Activated naive CD4-positive, alpha-beta T cell treated with anti-CD3 and anti-CD28 coated beads, Interleukin-2, amount 50 U/mL, for 24 hours (primary cell): ENCODE measurements around the gene GLIS2.

Experiments used
- H3K27ac Mint-ChIP-seq: one replicate; pipeline ENCODE4 v1.8.0; 2021; ENCODE audit warnings: mild to moderate bottlenecking, mixed read lengths
- H3K27me3 Mint-ChIP-seq: one replicate; pipeline ENCODE4 v1.8.0; 2021; ENCODE audit warnings: mixed read lengths
- H3K36me3 Mint-ChIP-seq: one replicate; pipeline ENCODE4 v1.8.0; 2021; ENCODE audit warnings: mixed read lengths
- H3K4me1 Mint-ChIP-seq: one replicate; pipeline ENCODE4 v1.8.0; 2021; ENCODE audit warnings: mixed read lengths
- H3K4me3 Mint-ChIP-seq: one replicate; pipeline ENCODE4 v1.8.0; 2021; ENCODE audit warnings: mild to moderate bottlenecking, mixed read lengths
- H3K9me3 Mint-ChIP-seq: one replicate; pipeline ENCODE4 v1.8.0; 2021; ENCODE audit warnings: mixed read lengths

The GLIS2 gene

GRCh38 chr16:4361944-4362311 is 46.1 kb downstream of the GLIS2 start:
- Mint-ChIP-seq H3K36me3 (peaks cover 2% of the 10 kb centered on the region), H3K27me3 (no peaks in the 10 kb centered on the region)

GRCh38 chr16:4362476-4363135 is 46.7 kb downstream of the GLIS2 start:
- Mint-ChIP-seq H3K36me3 (peaks cover 2% of the 10 kb centered on the region), H3K27me3 (no peaks in the 10 kb centered on the region), H3K9me3 (no peaks in the 10 kb centered on the region), H3K4me3 (no peak overlapping the region), H3K27ac (peak overlapping the region; percentile 65), H3K4me1 (no peaks in the 10 kb centered on the region)

More at GRCh38 chr16:4361944-4362311, 46.1 kb downstream of the GLIS2 start:
- no peak overlapping the region for H3K27ac Mint-ChIP-seq
- H3K9me3 Mint-ChIP-seq, result no peaks in the 10 kb centered on the region
- no peak overlapping the region for H3K4me3 Mint-ChIP-seq
- H3K4me1 Mint-ChIP-seq, result no peaks in the 10 kb centered on the region

- Mint-ChIP-seq H3K36me3 (no peaks in the 10 kb centered on the region), H3K9me3 (no peaks in the 10 kb centered on the region), H3K27me3 (no peaks in the 10 kb centered on the region), H3K27ac (no peak overlapping the region), H3K4me1 (no peaks in the 10 kb centered on the region), H3K4me3 (no peak overlapping the region)
Observed at GRCh38 chr16:4364196-4365013, 48.5 kb downstream of the GLIS2 start.

GRCh38 chr16:4365014-4365406 is 49.1 kb downstream of the GLIS2 start:
- Mint-ChIP-seq H3K4me1 (no peaks in the 10 kb centered on the region), H3K4me3 (no peak overlapping the region), H3K36me3 (no peaks in the 10 kb centered on the region), H3K27ac (no peak overlapping the region), H3K9me3 (no peaks in the 10 kb centered on the region), H3K27me3 (no peaks in the 10 kb centered on the region)

- H3K9me3 Mint-ChIP-seq, result no peaks in the 10 kb centered on the region
- no peaks in the 10 kb centered on the region for H3K36me3 Mint-ChIP-seq
Observed at GRCh38 chr16:4365615-4366014, 49.7 kb downstream of the GLIS2 start.

GRCh38 chr16:4366016-4366415 is 50.1 kb downstream of the GLIS2 start:
- Mint-ChIP-seq H3K27ac (no peak overlapping the region), H3K4me3 (no peak overlapping the region), H3K36me3 (no peaks in the 10 kb centered on the region), H3K9me3 (no peaks in the 10 kb centered on the region), H3K27me3 (no peaks in the 10 kb centered on the region), H3K4me1 (no peaks in the 10 kb centered on the region)

More at GRCh38 chr16:4365615-4366014, 49.7 kb downstream of the GLIS2 start:
- Mint-ChIP-seq H3K4me3 (no peak overlapping the region), H3K27me3 (no peaks in the 10 kb centered on the region), H3K4me1 (no peaks in the 10 kb centered on the region), H3K27ac (peak overlapping the region; percentile 41)

GRCh38 chr16:4367393-4367856 is 51.6 kb downstream of the GLIS2 start:
- H3K36me3 Mint-ChIP-seq, result no peaks in the 10 kb centered on the region
- no peak overlapping the region for H3K4me3 Mint-ChIP-seq
- H3K27ac Mint-ChIP-seq, result no peak overlapping the region
- no peaks in the 10 kb centered on the region for H3K9me3 Mint-ChIP-seq
- no peaks in the 10 kb centered on the region for H3K4me1 Mint-ChIP-seq
- H3K27me3 Mint-ChIP-seq, result no peaks in the 10 kb centered on the region

- H3K36me3 Mint-ChIP-seq, result no peaks in the 10 kb centered on the region
- no peaks in the 10 kb centered on the region for H3K27me3 Mint-ChIP-seq
- H3K4me1 Mint-ChIP-seq, result peaks cover 5% of the 10 kb centered on the region
- no peaks in the 10 kb centered on the region for H3K9me3 Mint-ChIP-seq
- H3K4me3 Mint-ChIP-seq, result no peak overlapping the region
- H3K27ac Mint-ChIP-seq, result no peak overlapping the region
Observed at GRCh38 chr16:4369007-4369733, 53.3 kb downstream of the GLIS2 start.

GRCh38 chr16:4370151-4370550 is 54.3 kb downstream of the GLIS2 start:
- Mint-ChIP-seq H3K27me3 (no peaks in the 10 kb centered on the region), H3K27ac (no peak overlapping the region), H3K4me1 (peaks cover 9% of the 10 kb centered on the region), H3K36me3 (no peaks in the 10 kb centered on the region), H3K9me3 (no peaks in the 10 kb centered on the region), H3K4me3 (no peak overlapping the region)

GRCh38 chr16:4370570-4371356 is 54.9 kb downstream of the GLIS2 start:
- H3K27me3 Mint-ChIP-seq, result no peaks in the 10 kb centered on the region
- no peaks in the 10 kb centered on the region for H3K36me3 Mint-ChIP-seq
- H3K4me3 Mint-ChIP-seq, result no peak overlapping the region
- peaks cover 12% of the 10 kb centered on the region for H3K4me1 Mint-ChIP-seq
- H3K9me3 Mint-ChIP-seq, result no peaks in the 10 kb centered on the region
- H3K27ac Mint-ChIP-seq, result no peak overlapping the region

GRCh38 chr16:4371357-4372000 is 55.6 kb downstream of the GLIS2 start, which contains the start of gene VASN:
Gene VASN (plus strand): TSS chr16:4371848. CDS start chr16:4380878, 9,030 bp downstream.
- Mint-ChIP-seq H3K27ac (peak within 1 kb of the TSS; percentile 68), H3K27me3 (no peaks in the 10 kb centered on the region), H3K4me3 (peak within 1 kb of the TSS; percentile 82), H3K9me3 (no peaks in the 10 kb centered on the region), H3K4me1 (peaks cover 13% of the 10 kb centered on the region), H3K36me3 (no peaks in the 10 kb centered on the region)

GRCh38 chr16:4372001-4372577 is 56.2 kb downstream of the GLIS2 start:
- no peaks in the 10 kb centered on the region for H3K27me3 Mint-ChIP-seq
- no peaks in the 10 kb centered on the region for H3K9me3 Mint-ChIP-seq
- peaks cover 13% of the 10 kb centered on the region for H3K4me1 Mint-ChIP-seq
- no peaks in the 10 kb centered on the region for H3K36me3 Mint-ChIP-seq
- peak overlapping the region; percentile 82 for H3K4me3 Mint-ChIP-seq
- peak overlapping the region; percentile 68 for H3K27ac Mint-ChIP-seq

- Mint-ChIP-seq H3K4me3 (peak overlapping the region; percentile 82), H3K27me3 (no peaks in the 10 kb centered on the region), H3K4me1 (peaks cover 14% of the 10 kb centered on the region), H3K36me3 (no peaks in the 10 kb centered on the region), H3K27ac (no peak overlapping the region), H3K9me3 (no peaks in the 10 kb centered on the region)
Observed at GRCh38 chr16:4372578-4373355, 56.9 kb downstream of the GLIS2 start.
